HepG2 (cell line): ENCODE data around the gene EZH1. TPM values are rescaled to one million over a fixed set of nuclear protein-coding genes. Genes with fewer than 3 reads are reported as not detected.

Experiments
- CHD4 ChIP-seq: fragments of 200-600 bp; sonication (generic); IDR thresholded peaks from 2 replicates; pipeline ENCODE4 v1.7.0; 2017; ENCODE audit warnings: mild to moderate bottlenecking, low read length, borderline replicate concordance
- DMAP1 ChIP-seq: IDR thresholded peaks from 2 replicates; pipeline ENCODE4 v1.6.1; 2016
- EP300 ChIP-seq, 3 experiments: sonication (generic) in 1 of 3; formaldehyde crosslinking in 1 of 3; IDR thresholded peaks; 2 replicates each; pipeline versions ENCODE4 v1.5.1 to v1.6.1; 2011 to 2020; ENCODE audit warnings: low read depth in 2 of 3, low read length in 2 of 3, borderline replicate concordance in 1 of 3, improper control_type of control experiment in 1 of 3, mild to moderate bottlenecking in 1 of 3, missing genetic modification reagents in 1 of 3, moderate library complexity in 1 of 3
- MBD4 ChIP-seq: IDR thresholded peaks from 2 replicates; pipeline ENCODE4 v1.6.1; 2012; ENCODE audit warnings: low read length, inconsistent platforms, borderline replicate concordance
- PAWR ChIP-seq: sonication (generic); formaldehyde crosslinking; IDR thresholded peaks from 2 replicates; pipeline ENCODE4 v1.4.0; 2020; ENCODE audit warnings: missing genetic modification reagents, mild to moderate bottlenecking, borderline replicate concordance
- PTBP1 ChIP-seq: fragments of 200-400 bp; formaldehyde crosslinking; IDR thresholded peaks from 2 replicates; pipeline ENCODE4 v1.6.1; 2018; ENCODE audit warnings: low read length, low read depth; ENCODE audit not compliant: poor library complexity, severe bottlenecking
- ZFP62 ChIP-seq: sonication (generic); formaldehyde crosslinking; IDR thresholded peaks from 2 replicates; pipeline ENCODE4 v1.4.0; 2020; ENCODE audit warnings: missing genetic modification reagents
- ZNF335 ChIP-seq: sonication (generic); formaldehyde crosslinking; IDR thresholded peaks from 2 replicates; pipeline ENCODE4 v1.4.0; 2020; ENCODE audit warnings: missing genetic modification reagents
- ZNF616 ChIP-seq: sonication (generic); formaldehyde crosslinking; IDR thresholded peaks from 2 replicates; pipeline ENCODE4 v1.5.0; 2020; ENCODE audit warnings: low read depth, mild to moderate bottlenecking, missing genetic modification reagents
- ZNF704 ChIP-seq: sonication (generic); formaldehyde crosslinking; IDR thresholded peaks from 2 replicates; pipeline ENCODE4 v1.8.1; 2023; ENCODE audit warnings: mild to moderate bottlenecking, inconsistent platforms, moderate library complexity, missing genetic modification reagents, borderline replicate concordance
- ZXDC ChIP-seq: sonication (generic); formaldehyde crosslinking; IDR thresholded peaks from 2 replicates; pipeline ENCODE4 v1.5.0; 2020; ENCODE audit warnings: mild to moderate bottlenecking, missing genetic modification reagents
- polyA plus RNA-seq, 8 experiments: library from polyadenylated mRNA; depleted of rRNA in 3 of 8; stranded (reverse) in 7 of 8; unstranded in 1 of 8; fragments of >200 nt; fragmentation: Illumina TruSeq in 4 of 8; extraction: Trizol in 4 of 8; gene quantifications; 2 replicates each; pipeline versions ENCODE4 v1.2.1 to v1.2.3, GENCODE V29; 2011 to 2016; ENCODE audit warnings: low read depth in 4 of 8, missing spikeins in 1 of 8, mixed read lengths in 1 of 8; ENCODE audit not compliant: insufficient read depth in 1 of 8
- total RNA-seq, 5 experiments: library from RNA; depleted of rRNA; stranded (reverse); fragments of >200 nt; fragmentation: Illumina TruSeq; extraction: Trizol; gene quantifications; 2 replicates each; pipeline ENCODE4 v1.2.3, GENCODE V29; 2016; ENCODE audit warnings: low read depth in 1 of 5
- TF ChIP-seq, protein P1 (sequence below): sonication (generic); formaldehyde crosslinking; IDR thresholded peaks from 2 replicates; pipeline ENCODE4 v1.4.0; 2020; ENCODE audit warnings: missing genetic modification reagents
- TF ChIP-seq, protein P2 (sequence below): sonication (generic); formaldehyde crosslinking; IDR thresholded peaks from one replicate; pipeline ENCODE4 v1.5.1; 2020; ENCODE audit warnings: mild to moderate bottlenecking, missing genetic modification reagents; ENCODE audit errors: not compliant biosample characterization

Gene EZH1
- total and polyA plus RNA-seq, 2 of the 13 experiments (the other 11 are each of a cell fraction or from before 2014, with no cell fraction given) = 11.6 to 24.0 TPM

DNA sequence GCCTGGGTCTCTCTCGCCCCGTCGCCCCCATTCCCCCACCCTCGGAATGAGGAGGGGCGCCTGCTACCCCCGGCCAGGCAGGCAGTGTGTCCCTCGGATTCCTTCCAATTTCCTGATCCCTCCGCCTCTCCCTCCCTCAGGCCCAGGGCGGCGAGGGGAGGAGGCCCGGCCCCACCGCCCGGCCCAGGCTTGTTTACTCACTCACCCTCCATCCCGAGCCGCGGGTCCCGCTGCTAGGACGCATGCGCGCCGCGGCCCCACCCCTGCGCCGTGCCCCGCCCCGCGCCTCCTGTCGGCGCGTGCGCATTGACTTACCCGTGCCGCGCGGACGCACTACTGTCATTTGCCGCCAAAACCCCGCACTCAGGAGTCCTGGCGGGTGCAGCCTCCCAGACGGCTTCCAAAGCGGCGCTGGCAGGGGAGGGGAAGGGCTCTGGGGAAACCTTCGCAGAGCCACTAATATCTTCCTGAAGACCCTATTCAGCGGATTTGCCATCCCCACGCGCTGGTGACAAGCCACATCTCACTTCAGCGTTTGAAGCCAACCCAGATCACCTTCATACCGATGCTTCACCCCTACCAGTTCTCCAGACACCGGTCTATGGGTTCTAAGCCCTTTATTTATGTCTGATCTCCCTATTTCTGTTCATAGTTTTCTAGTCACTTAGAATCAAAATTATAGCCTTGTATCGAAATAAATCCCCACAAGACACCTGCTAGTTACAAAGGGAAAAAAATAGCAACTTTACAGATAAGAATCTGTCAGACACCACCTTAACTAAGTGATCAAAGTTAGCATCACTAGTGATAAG, at the start of gene EZH1 (continued):
- TF ChIP-seq, protein P1, sequence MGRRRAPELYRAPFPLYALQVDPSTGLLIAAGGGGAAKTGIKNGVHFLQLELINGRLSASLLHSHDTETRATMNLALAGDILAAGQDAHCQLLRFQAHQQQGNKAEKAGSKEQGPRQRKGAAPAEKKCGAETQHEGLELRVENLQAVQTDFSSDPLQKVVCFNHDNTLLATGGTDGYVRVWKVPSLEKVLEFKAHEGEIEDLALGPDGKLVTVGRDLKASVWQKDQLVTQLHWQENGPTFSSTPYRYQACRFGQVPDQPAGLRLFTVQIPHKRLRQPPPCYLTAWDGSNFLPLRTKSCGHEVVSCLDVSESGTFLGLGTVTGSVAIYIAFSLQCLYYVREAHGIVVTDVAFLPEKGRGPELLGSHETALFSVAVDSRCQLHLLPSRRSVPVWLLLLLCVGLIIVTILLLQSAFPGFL (CRISPR knock-in tag) = no peak
- TF ChIP-seq, protein P2, sequence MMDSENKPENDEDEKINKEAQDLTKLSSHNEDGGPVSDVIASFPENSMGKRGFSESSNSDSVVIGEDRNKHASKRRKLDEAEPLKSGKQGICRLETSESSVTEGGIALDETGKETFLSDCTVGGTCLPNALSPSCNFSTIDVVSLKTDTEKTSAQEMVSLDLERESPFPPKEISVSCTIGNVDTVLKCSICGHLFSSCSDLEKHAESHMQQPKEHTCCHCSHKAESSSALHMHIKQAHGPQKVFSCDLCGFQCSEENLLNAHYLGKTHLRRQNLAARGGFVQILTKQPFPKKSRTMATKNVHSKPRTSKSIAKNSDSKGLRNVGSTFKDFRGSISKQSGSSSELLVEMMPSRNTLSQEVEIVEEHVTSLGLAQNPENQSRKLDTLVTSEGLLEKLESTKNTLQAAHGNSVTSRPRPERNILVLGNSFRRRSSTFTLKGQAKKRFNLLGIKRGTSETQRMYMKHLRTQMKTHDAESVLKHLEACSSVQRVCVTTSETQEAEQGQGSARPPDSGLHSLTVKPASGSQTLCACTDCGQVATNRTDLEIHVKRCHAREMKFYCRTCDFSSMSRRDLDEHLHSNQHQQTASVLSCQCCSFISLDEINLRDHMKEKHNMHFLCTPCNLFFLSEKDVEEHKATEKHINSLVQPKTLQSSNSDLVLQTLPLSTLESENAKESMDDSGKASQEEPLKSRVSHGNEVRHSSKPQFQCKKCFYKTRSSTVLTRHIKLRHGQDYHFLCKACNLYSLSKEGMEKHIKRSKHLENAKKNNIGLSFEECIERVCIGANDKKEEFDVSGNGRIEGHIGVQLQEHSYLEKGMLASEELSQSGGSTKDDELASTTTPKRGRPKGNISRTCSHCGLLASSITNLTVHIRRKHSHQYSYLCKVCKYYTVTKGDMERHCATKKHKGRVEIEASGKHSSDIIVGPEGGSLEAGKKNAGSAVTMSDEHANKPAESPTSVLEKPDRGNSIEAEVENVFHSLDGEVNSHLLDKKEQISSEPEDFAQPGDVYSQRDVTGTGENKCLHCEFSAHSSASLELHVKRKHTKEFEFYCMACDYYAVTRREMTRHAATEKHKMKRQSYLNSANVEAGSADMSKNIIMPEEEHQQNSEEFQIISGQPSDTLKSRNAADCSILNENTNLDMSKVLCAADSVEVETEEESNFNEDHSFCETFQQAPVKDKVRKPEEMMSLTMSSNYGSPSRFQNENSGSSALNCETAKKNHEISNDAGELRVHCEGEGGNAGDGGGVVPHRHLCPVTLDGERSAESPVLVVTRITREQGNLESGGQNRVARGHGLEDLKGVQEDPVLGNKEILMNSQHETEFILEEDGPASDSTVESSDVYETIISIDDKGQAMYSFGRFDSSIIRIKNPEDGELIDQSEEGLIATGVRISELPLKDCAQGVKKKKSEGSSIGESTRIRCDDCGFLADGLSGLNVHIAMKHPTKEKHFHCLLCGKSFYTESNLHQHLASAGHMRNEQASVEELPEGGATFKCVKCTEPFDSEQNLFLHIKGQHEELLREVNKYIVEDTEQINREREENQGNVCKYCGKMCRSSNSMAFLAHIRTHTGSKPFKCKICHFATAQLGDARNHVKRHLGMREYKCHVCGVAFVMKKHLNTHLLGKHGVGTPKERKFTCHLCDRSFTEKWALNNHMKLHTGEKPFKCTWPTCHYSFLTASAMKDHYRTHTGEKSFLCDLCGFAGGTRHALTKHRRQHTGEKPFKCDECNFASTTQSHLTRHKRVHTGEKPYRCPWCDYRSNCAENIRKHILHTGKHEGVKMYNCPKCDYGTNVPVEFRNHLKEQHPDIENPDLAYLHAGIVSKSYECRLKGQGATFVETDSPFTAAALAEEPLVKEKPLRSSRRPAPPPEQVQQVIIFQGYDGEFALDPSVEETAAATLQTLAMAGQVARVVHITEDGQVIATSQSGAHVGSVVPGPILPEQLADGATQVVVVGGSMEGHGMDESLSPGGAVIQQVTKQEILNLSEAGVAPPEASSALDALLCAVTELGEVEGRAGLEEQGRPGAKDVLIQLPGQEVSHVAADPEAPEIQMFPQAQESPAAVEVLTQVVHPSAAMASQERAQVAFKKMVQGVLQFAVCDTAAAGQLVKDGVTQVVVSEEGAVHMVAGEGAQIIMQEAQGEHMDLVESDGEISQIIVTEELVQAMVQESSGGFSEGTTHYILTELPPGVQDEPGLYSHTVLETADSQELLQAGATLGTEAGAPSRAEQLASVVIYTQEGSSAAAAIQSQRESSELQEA (CRISPR knock-in tag) = peak; percentile 6
- no peak; the same call in 1 of the 2 replicates for TF ChIP-seq PAWR (CRISPR knock-in tag)
- peak; percentile 58 for TF ChIP-seq PTBP1
- peak; percentile 92 for TF ChIP-seq ZXDC (CRISPR knock-in tag)
- no peak for TF ChIP-seq CHD4
- TF ChIP-seq MBD4 = no peak
- TF ChIP-seq ZNF616 = 0 out of 2 replicates have a peak, but pooled peaks have one; percentile 62
- TF ChIP-seq EP300 (IDR thresholded peaks at IDR 0.05; ENCODE audit: low read depth in 2 of 2, low read length in 2 of 2) = peak; percentile 3 to 45; a peak in 1 of 4 replicates
- TF ChIP-seq EP300 (CRISPR knock-in tag; IDR thresholded peaks at IDR 0.05; ENCODE audit: borderline replicate concordance) = no peak
- peak; percentile 86 for TF ChIP-seq DMAP1 (CRISPR knock-in tag)
- TF ChIP-seq ZFP62 (CRISPR knock-in tag) = no peak
- TF ChIP-seq ZNF704 (CRISPR knock-in tag) = peak; percentile 90
- no peak; the same call in 1 of the 2 replicates for TF ChIP-seq ZNF335 (CRISPR knock-in tag)
